Caco-2 (cell line): ENCODE results near the gene VAV2. TPM values are rescaled to one million over a fixed set of nuclear protein-coding genes. Genes with fewer than 3 reads are reported as not detected.

ENCODE experiments used
- BruUV-seq: library from RNA; stranded (reverse); fragments of 400-500 nt; replicated peaks from 2 replicates; lab custom pipeline; 2021; lab: Mats Ljungman, UMichigan
- CTCF ChIA-PET: fragments of 300-600 bp; sonication (Branson Sonifier 250); formaldehyde crosslinking; loops from one replicate; lab custom pipeline; 2022; ENCODE audit warnings: antibody characterized with exemption; lab: Charles Lee
- POLR2A ChIA-PET: fragments of 300-600 bp; sonication (Branson Sonifier 250); formaldehyde crosslinking; loops from one replicate; lab custom pipeline; 2022; ENCODE audit warnings: antibody characterized with exemption; lab: Charles Lee
- DNase-seq, 2 experiments: peaks; one replicate each; pipeline versions ENCODE4 v3.0.0 to v3.0.0-alpha.2; 2020 to 2022
- H3K27me3 ChIP-seq: replicated peaks from 2 replicates; pipeline ENCODE4 v1.6.0; 2011; ENCODE audit warnings: low read length; ENCODE audit not compliant: control insufficient read depth, insufficient read depth
- H3K36me3 ChIP-seq: 2 replicates; pipeline ENCODE4 v1.5.1; 2011; ENCODE audit warnings: low read length; ENCODE audit not compliant: control insufficient read depth, insufficient read depth
- H3K4me1 ChIP-seq: fragments of 250-450 bp; sonication (Bioruptor Pico); 2 replicates; pipeline ENCODE4 v1.5.1; 2020; ENCODE audit warnings: mild to moderate bottlenecking
- H3K4me3 ChIP-seq: 2 replicates; pipeline ENCODE4 v1.5.1; 2011; ENCODE audit warnings: low read depth, mild to moderate bottlenecking, control low read depth, low read length
- H3K9me3 ChIP-seq: fragments of 250-450 bp; sonication (Bioruptor Pico); 2 replicates; pipeline ENCODE4 v1.5.1; 2020; ENCODE audit warnings: mild to moderate bottlenecking, moderate library complexity
- H3K27ac Mint-ChIP-seq: one replicate; pipeline ENCODE4 v1.8.0; 2022; ENCODE audit warnings: mixed read lengths; ENCODE audit not compliant: unreplicated experiment
- H3K27me3 Mint-ChIP-seq: one replicate; pipeline ENCODE4 v1.8.0; 2022; ENCODE audit warnings: mixed read lengths; ENCODE audit not compliant: insufficient read depth, unreplicated experiment
- H3K36me3 Mint-ChIP-seq: one replicate; pipeline ENCODE4 v1.8.0; 2022; ENCODE audit warnings: mild to moderate bottlenecking, mixed read lengths; ENCODE audit not compliant: insufficient read depth, unreplicated experiment
- H3K4me1 Mint-ChIP-seq: one replicate; pipeline ENCODE4 v1.8.0; 2022; ENCODE audit warnings: low read depth, mixed read lengths; ENCODE audit not compliant: unreplicated experiment
- H3K4me3 Mint-ChIP-seq: one replicate; pipeline ENCODE4 v1.8.0; 2022; ENCODE audit warnings: mild to moderate bottlenecking, moderate library complexity, mixed read lengths; ENCODE audit not compliant: unreplicated experiment
- H3K9me3 Mint-ChIP-seq: one replicate; pipeline ENCODE4 v1.8.0; 2022; ENCODE audit warnings: mixed read lengths; ENCODE audit not compliant: unreplicated experiment
- intact Hi-C: fragments of 100-400 bp; cut with micrococcal nuclease; formaldehyde crosslinking; loops from one replicate; pipeline ENCODE4 v1.10.0; 2022; ENCODE audit not compliant: unreplicated experiment
- total RNA-seq: library from RNA; stranded (reverse); gene quantifications from 2 replicates; pipeline ENCODE4 v1.2.3, GENCODE V29; 2022
- TF ChIP-seq, protein P1 (sequence below), 2 experiments: fragments of 200-600 bp in 1 of 2; IDR thresholded peaks; 1 replicate in 1 of 2; 2 replicates in 1 of 2; pipeline versions ENCODE4 v1.5.1 to v1.8.0; 2011 to 2022; ENCODE audit warnings: antibody characterized with exemption in 1 of 2, control low read depth in 1 of 2, inconsistent platforms in 1 of 2, low read depth in 1 of 2, low read length in 1 of 2, mild to moderate bottlenecking in 1 of 2, moderate library complexity in 1 of 2; ENCODE audit not compliant: insufficient read depth in 1 of 2, severe bottlenecking in 1 of 2, unreplicated experiment in 1 of 2

Gene VAV2
- total RNA-seq, 1 experiment from 2014 or later: 55.3 TPM

DNA sequence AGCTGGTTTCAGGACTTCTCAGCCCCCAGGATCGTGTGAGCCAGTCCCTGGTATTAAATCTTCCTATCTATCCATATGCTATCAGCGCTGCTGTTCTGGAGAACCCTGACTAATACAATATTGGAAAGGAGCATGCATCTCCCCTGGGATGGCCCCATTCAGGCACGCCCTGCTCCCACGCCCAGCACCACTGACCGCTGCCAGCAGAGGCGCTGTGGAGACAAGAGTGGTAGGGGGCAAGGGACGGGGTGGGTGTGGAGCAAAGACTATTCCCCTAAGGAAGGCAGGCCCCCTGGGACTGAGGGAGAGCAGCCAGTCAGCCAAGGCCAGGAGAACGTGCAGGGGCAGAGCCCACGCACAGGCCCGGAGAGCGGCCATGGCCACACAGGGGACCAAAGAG lies 116.0 kb downstream of the VAV2 start:
- Histone ChIP-seq H3K4me1 (peaks cover 34% of the 10 kb centered on the region), H3K36me3 (peaks cover 6% of the 10 kb centered on the region), H3K27me3 (no peaks in the 10 kb centered on the region), H3K4me3 (no peak overlapping the region), H3K9me3 (no peaks in the 10 kb centered on the region)
- H3K27me3 Mint-ChIP-seq: no peaks in the 10 kb centered on the region
- H3K4me1 Mint-ChIP-seq: peaks cover 28% of the 10 kb centered on the region
- peak overlapping the region; percentile 46 for H3K27ac Mint-ChIP-seq
- H3K36me3 Mint-ChIP-seq: peaks cover 36% of the 10 kb centered on the region
- CTCF ChIA-PET: no interaction called here
- H3K9me3 Mint-ChIP-seq: no peaks in the 10 kb centered on the region
- BruUV-seq: no TSS peak
- POLR2A ChIA-PET: no interaction called here
- peak in 1 of 2 experiments; percentile 29 for DNase-seq
- no peak overlapping the region for H3K4me3 Mint-ChIP-seq
- intact Hi-C loops: no loop called here
- TF ChIP-seq, protein P1, sequence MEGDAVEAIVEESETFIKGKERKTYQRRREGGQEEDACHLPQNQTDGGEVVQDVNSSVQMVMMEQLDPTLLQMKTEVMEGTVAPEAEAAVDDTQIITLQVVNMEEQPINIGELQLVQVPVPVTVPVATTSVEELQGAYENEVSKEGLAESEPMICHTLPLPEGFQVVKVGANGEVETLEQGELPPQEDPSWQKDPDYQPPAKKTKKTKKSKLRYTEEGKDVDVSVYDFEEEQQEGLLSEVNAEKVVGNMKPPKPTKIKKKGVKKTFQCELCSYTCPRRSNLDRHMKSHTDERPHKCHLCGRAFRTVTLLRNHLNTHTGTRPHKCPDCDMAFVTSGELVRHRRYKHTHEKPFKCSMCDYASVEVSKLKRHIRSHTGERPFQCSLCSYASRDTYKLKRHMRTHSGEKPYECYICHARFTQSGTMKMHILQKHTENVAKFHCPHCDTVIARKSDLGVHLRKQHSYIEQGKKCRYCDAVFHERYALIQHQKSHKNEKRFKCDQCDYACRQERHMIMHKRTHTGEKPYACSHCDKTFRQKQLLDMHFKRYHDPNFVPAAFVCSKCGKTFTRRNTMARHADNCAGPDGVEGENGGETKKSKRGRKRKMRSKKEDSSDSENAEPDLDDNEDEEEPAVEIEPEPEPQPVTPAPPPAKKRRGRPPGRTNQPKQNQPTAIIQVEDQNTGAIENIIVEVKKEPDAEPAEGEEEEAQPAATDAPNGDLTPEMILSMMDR (IDR thresholded peaks at IDR 0.05; ENCODE audit: insufficient read depth in 1 of 2, low read depth in 1 of 2, low read length in 1 of 2, severe bottlenecking in 1 of 2, unreplicated experiment in 1 of 2): peak in 1 of 2 experiments; percentile 26

DNA sequence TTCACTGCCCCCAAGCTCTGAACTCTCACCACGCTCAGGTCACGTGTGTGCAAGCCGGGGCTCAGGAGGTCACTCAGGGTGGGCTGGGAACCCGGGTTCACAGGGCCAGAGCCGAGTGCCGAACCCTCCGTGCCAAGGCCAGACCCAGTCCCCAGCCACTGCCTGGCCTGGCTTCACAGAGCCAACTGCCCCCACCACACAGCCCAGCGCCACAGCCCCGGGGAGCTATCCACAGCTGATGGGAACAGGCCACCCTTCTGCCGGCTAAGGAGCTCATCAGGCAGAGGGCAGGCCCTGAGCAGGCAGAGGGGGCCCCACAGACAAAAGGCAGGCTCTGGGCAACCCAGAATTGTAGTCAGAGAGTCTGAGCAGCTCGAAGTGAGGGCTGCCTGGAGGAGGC lies 117.0 kb downstream of the VAV2 start:
- intact Hi-C loops: loop anchor here (2.0 kb wide), 1 partner anchor 18 kb away; no protein-coding TSS in a partner anchor
- Mint-ChIP-seq H3K4me1 (peaks cover 25% of the 10 kb centered on the region), H3K27me3 (no peaks in the 10 kb centered on the region), H3K36me3 (peaks cover 37% of the 10 kb centered on the region), H3K9me3 (no peaks in the 10 kb centered on the region), H3K4me3 (no peak overlapping the region), H3K27ac (peak overlapping the region; percentile 60)
- Histone ChIP-seq H3K4me1 (peaks cover 27% of the 10 kb centered on the region), H3K27me3 (no peaks in the 10 kb centered on the region), H3K4me3 (no peak overlapping the region), H3K36me3 (peaks cover 6% of the 10 kb centered on the region), H3K9me3 (no peaks in the 10 kb centered on the region)
- POLR2A ChIA-PET: no interaction called here
- CTCF ChIA-PET: no interaction called here
- no peak for DNase-seq
- TF ChIP-seq, protein P1 (IDR thresholded peaks at IDR 0.05; ENCODE audit: insufficient read depth in 1 of 2, low read depth in 1 of 2, low read length in 1 of 2, severe bottlenecking in 1 of 2, unreplicated experiment in 1 of 2): no peak
- BruUV-seq: no TSS peak

DNA sequence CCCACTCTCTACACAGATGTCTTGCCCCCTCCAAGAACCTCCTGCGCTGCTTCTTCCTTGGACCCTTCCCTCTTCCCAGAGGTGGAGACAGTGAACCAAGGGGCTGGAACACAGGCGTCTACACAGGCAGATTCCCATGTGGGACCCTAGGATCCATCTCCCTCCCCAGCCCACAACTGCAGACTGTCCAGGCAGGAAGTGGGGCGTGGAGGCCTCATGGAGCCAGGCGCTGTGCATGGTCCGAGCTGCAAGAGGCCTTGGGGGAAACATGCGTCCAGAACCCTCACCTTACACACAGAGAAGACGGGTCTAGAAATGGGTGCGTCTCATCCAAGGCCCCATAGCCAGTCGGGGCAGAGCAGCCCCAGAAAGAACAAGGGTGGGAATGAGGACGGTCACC lies 117.5 kb downstream of the VAV2 start:
- intact Hi-C loops: loop anchor here (2.0 kb wide), 1 partner anchor 18 kb away; no protein-coding TSS in a partner anchor
- H3K27me3 ChIP-seq: no peaks in the 10 kb centered on the region
- no peak overlapping the region for H3K4me3 ChIP-seq
- Mint-ChIP-seq H3K4me1 (peaks cover 25% of the 10 kb centered on the region), H3K4me3 (peak overlapping the region; percentile 24), H3K27ac (peak overlapping the region; percentile 60), H3K27me3 (no peaks in the 10 kb centered on the region), H3K36me3 (peaks cover 41% of the 10 kb centered on the region), H3K9me3 (no peaks in the 10 kb centered on the region)
- DNase-seq: no peak
- BruUV-seq: no TSS peak
- no peaks in the 10 kb centered on the region for H3K9me3 ChIP-seq
- POLR2A ChIA-PET: no interaction called here
- peaks cover 27% of the 10 kb centered on the region for H3K4me1 ChIP-seq
- TF ChIP-seq, protein P1 (IDR thresholded peaks at IDR 0.05; ENCODE audit: insufficient read depth in 1 of 2, low read depth in 1 of 2, low read length in 1 of 2, severe bottlenecking in 1 of 2, unreplicated experiment in 1 of 2): no peak
- H3K36me3 ChIP-seq: peaks cover 6% of the 10 kb centered on the region
- CTCF ChIA-PET: no interaction called here
